Measurements from ENCODE around the gene CDC42BPG.

The CDC42BPG gene

DNA sequence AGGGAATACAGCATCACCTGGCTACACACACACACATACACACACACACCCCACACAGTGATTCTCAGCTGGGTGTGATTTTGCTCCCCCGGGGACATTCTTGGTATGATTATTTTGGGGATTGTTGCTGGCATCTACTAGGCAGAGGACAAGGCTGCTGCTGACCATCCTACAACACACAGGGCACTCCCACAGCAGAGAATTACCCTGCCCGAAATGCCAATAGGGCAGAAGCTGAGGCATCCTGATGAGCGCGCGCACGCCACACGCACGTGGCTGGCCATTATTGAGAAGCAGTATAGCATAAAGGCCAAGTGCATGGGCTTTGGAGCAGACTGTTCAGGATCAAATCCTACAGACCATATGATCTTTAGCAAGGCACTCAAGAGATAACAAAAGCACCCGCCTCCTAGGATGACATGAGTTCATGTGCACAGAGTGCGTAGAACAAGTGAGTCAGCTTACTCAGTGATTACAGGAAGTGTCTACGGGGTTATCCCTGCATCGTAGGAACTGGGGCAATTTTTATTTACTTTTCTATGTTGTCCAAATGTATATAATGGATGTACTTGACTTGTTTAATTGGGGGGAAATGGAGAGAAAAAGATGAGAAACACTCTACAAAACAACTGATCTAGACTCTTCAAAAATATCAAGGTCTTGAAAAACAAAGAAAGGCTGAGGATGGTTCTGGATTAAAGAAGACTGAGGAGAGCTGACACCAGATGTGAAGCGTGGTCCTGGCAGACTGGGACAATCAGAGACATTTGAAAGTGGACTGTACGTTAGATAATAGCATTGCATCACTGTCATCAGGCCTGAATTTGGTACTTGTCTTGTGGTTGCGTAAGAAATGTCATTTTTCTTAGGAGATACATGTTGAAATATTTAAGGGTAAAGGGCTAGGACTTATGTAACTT, 41.2 kb upstream of the CDC42BPG start:
- H3K4me3 Mint-ChIP-seq, result no peak overlapping the region
- CTCF ChIA-PET, result interaction anchor here (1.0 to 31.5 kb wide), 7 partner anchors 8 to 36 kb away, joined by 3 to 592 read pairs (median 6); partner anchors contain the start of gene CDC42BPG
- no peaks in the 10 kb centered on the region for H3K36me3 Mint-ChIP-seq
- peak; percentile 47 for DNase-seq
- peak overlapping the region; percentile 69 for H3K27ac Mint-ChIP-seq
- H3K9me3 Mint-ChIP-seq, result no peaks in the 10 kb centered on the region
- H3K4me1 Mint-ChIP-seq, result peaks cover 47% of the 10 kb centered on the region
- no peaks in the 10 kb centered on the region for H3K27me3 Mint-ChIP-seq

GRCh38 chr11:64884019-64884418, 39.6 kb upstream of the CDC42BPG start:
- Mint-ChIP-seq H3K27me3 (no peaks in the 10 kb centered on the region), H3K36me3 (no peaks in the 10 kb centered on the region), H3K4me1 (peaks cover 63% of the 10 kb centered on the region), H3K4me3 (no peak overlapping the region), H3K27ac (no peak overlapping the region), H3K9me3 (no peaks in the 10 kb centered on the region)
- no peak for DNase-seq
- CTCF ChIA-PET, result interaction anchor here (31.5 kb wide), 1 partner anchor 34 kb away, joined by 592 read pairs; the partner anchor contains the start of gene CDC42BPG

- CTCF ChIA-PET, result interaction anchor here (31.5 kb wide), 1 partner anchor 34 kb away, joined by 592 read pairs; the partner anchor contains the start of gene CDC42BPG
- Mint-ChIP-seq H3K4me3 (no peak overlapping the region), H3K4me1 (peaks cover 66% of the 10 kb centered on the region), H3K27ac (peak overlapping the region; percentile 21), H3K36me3 (no peaks in the 10 kb centered on the region), H3K9me3 (no peaks in the 10 kb centered on the region), H3K27me3 (no peaks in the 10 kb centered on the region)
- no peak for DNase-seq
Measured at GRCh38 chr11:64883575-64883974, 39.1 kb upstream of the CDC42BPG start.

- DNase-seq, result no peak
- no peak overlapping the region for H3K27ac Mint-ChIP-seq
- peaks cover 4% of the 10 kb centered on the region for H3K36me3 Mint-ChIP-seq
- no peak overlapping the region for H3K4me3 Mint-ChIP-seq
- CTCF ChIA-PET, result interaction anchor here (10.7 to 31.5 kb wide), 2 partner anchors 18 to 33 kb away, joined by 145 to 592 read pairs; partner anchors contain the start of gene CDC42BPG
- H3K9me3 Mint-ChIP-seq, result no peaks in the 10 kb centered on the region
- H3K4me1 Mint-ChIP-seq, result peaks cover 55% of the 10 kb centered on the region
- H3K27me3 Mint-ChIP-seq, result no peaks in the 10 kb centered on the region
Measured at GRCh38 chr11:64882243-64882642, 37.8 kb upstream of the CDC42BPG start.

- Mint-ChIP-seq H3K27me3 (no peaks in the 10 kb centered on the region), H3K36me3 (peaks cover 11% of the 10 kb centered on the region), H3K27ac (peak overlapping the region; percentile 98), H3K4me3 (peak overlapping the region; percentile 94), H3K4me1 (peaks cover 55% of the 10 kb centered on the region), H3K9me3 (no peaks in the 10 kb centered on the region)
- CTCF ChIA-PET, result interaction anchor here (10.7 to 31.5 kb wide), 2 partner anchors 17 to 32 kb away, joined by 145 to 592 read pairs; partner anchors contain the start of gene CDC42BPG
- no peak for DNase-seq
Measured at GRCh38 chr11:64881476-64881875, 37.0 kb upstream of the CDC42BPG start.

DNA sequence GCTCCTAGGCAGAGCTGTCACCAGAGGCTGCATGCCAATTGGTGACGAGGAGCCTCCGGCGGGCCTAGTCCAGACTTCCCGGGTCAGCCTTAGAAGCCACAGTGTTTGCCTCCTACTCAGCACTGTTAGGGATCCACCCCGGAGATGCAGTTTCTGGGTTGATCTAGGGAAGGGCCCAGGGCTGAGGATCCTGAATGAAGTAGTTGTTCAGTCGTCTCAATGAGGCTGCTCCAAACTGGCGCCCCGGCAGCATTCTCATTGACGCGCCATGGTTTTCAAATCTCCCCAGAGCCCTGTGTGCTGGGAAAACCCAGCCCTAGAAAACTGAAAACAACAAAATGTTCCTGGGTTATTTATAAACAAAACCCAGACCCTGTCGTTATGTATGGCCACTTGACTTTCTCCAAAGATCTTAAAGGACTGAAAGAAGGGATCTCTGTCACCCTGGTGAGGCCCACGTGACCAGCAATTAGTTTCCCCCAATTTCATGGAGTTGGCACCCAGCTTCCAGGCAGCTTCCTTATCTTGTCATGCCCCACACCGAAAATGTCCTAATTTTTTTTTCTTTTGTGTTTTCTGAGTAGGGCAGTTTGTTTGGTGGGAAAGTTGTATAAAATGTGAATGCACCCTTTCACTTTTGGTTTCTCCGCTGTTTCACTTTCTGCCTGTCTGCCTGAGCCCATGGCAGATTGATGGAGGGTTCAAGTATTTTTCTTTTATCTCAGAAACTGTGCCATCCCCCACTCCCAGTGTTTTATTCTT, 36.0 kb upstream of the CDC42BPG start:
- Mint-ChIP-seq H3K27ac (peak overlapping the region; percentile 98), H3K36me3 (peaks cover 22% of the 10 kb centered on the region), H3K9me3 (no peaks in the 10 kb centered on the region), H3K4me3 (peak overlapping the region; percentile 94), H3K4me1 (peaks cover 58% of the 10 kb centered on the region), H3K27me3 (no peaks in the 10 kb centered on the region)
- CTCF ChIA-PET, result interaction anchor here (10.7 to 31.5 kb wide), 2 partner anchors 16 to 31 kb away, joined by 145 to 592 read pairs; partner anchors contain the start of gene CDC42BPG
- DNase-seq, result peak; percentile 52

DNA sequence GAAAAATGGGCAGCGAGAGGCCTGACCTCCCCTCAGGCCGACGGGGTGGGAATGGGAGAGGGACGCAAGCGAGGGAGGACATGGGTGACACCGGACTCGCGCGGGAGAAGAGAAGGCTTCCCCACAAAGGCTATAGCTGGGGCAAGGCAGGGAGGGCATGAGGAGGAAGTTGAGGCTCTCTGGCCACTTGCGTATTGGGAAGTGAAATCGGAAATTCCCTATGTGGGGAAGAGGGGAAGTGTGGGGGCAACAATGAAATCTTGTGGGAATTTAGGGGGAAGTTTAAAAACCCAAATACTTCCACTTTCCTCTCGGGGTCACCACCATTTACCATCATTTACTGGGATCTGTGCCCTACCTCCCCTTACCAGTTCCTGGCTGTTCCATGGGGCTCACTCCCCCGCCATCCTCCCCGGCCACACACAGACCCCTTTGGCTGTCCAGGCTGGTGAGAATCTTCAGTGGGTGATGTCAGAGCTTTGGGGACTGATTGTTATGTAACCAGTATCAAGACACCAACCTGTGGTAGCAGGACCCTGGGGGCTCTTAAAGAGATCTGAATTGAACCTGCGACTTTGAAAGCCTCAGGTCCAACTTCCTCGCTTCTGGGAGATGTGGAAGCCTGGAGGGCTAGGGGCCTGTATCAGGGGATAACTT, 34.9 kb upstream of the CDC42BPG start:
- CTCF ChIA-PET, result interaction anchor here (1.9 to 31.5 kb wide), 3 partner anchors 15 to 30 kb away, joined by 5 to 592 read pairs (median 145); partner anchors contain the start of gene CDC42BPG
- DNase-seq, result no peak
- H3K27ac Mint-ChIP-seq, result peak overlapping the region; percentile 98
- peaks cover 31% of the 10 kb centered on the region for H3K36me3 Mint-ChIP-seq
- no peaks in the 10 kb centered on the region for H3K27me3 Mint-ChIP-seq
- H3K9me3 Mint-ChIP-seq, result no peaks in the 10 kb centered on the region
- H3K4me1 Mint-ChIP-seq, result peaks cover 62% of the 10 kb centered on the region
- peak overlapping the region; percentile 94 for H3K4me3 Mint-ChIP-seq

- H3K9me3 Mint-ChIP-seq, result no peaks in the 10 kb centered on the region
- H3K27ac Mint-ChIP-seq, result peak within 1 kb of the TSS; percentile 98
- DNase-seq, result peak; percentile 100
- H3K36me3 Mint-ChIP-seq, result peaks cover 34% of the 10 kb centered on the region
- no peaks in the 10 kb centered on the region for H3K27me3 Mint-ChIP-seq
- peak within 1 kb of the TSS; percentile 99 for H3K4me3 Mint-ChIP-seq
- peaks cover 61% of the 10 kb centered on the region for H3K4me1 Mint-ChIP-seq
- CTCF ChIA-PET, result interaction anchor here (1.9 to 31.5 kb wide), 3 partner anchors 14 to 29 kb away, joined by 5 to 592 read pairs (median 145); partner anchors contain the start of gene CDC42BPG
Measured at GRCh38 chr11:64878494-64879243, 34.2 kb upstream of the CDC42BPG start, which contains the start of gene EHD1. Gene EHD1 (minus strand): TSS chr11:64878621. CDS start chr11:64878464, 157 bp downstream.

- Mint-ChIP-seq H3K27ac (peak overlapping the region; percentile 84), H3K36me3 (peaks cover 38% of the 10 kb centered on the region), H3K27me3 (no peaks in the 10 kb centered on the region), H3K9me3 (no peaks in the 10 kb centered on the region), H3K4me1 (peaks cover 63% of the 10 kb centered on the region), H3K4me3 (peak overlapping the region; percentile 99)
- no peak for DNase-seq
- CTCF ChIA-PET, result interaction anchor here (1.9 to 31.5 kb wide), 3 partner anchors 14 to 29 kb away, joined by 5 to 592 read pairs (median 145); partner anchors contain the start of gene CDC42BPG
Measured at GRCh38 chr11:64878223-64878493, 33.7 kb upstream of the CDC42BPG start.

GRCh38 chr11:64877390-64878222, 33.2 kb upstream of the CDC42BPG start:
- H3K4me1 Mint-ChIP-seq, result peaks cover 65% of the 10 kb centered on the region
- peak overlapping the region; percentile 84 for H3K27ac Mint-ChIP-seq
- DNase-seq, result peak; percentile 65
- CTCF ChIA-PET, result interaction anchor here (1.1 to 31.5 kb wide), 4 partner anchors 10 to 28 kb away, joined by 5 to 592 read pairs (median 75); partner anchors contain the start of gene CDC42BPG
- H3K36me3 Mint-ChIP-seq, result peaks cover 44% of the 10 kb centered on the region
- H3K9me3 Mint-ChIP-seq, result no peaks in the 10 kb centered on the region
- peak overlapping the region; percentile 99 for H3K4me3 Mint-ChIP-seq
- H3K27me3 Mint-ChIP-seq, result no peaks in the 10 kb centered on the region

DNA sequence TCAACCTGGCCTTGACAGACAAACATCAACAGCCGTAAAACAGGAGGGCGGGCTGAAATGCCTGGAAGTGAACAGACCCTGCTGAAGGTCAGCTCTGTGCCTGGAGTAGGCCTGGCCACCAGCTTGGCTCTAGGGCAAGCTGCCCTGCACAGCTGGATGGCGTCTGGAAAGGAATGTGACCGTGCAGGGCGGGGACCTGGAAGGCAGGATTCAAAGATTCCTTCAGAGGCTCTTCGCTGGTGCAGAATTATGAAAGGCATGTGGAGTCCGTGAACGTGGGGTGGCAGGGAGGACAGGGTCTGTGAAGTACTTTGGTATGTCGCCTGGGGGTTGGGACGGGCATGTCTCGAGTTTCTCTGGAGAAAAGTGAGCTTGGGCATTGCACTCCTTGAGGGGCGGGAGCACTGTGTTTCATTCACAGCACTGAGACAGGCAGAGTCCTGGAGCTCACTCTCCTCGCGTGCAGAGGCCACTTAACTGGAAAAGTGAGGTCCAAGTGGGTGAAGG, 32.4 kb upstream of the CDC42BPG start:
- peaks cover 72% of the 10 kb centered on the region for H3K4me1 Mint-ChIP-seq
- peaks cover 47% of the 10 kb centered on the region for H3K36me3 Mint-ChIP-seq
- H3K9me3 Mint-ChIP-seq, result no peaks in the 10 kb centered on the region
- no peak for DNase-seq
- H3K27me3 Mint-ChIP-seq, result no peaks in the 10 kb centered on the region
- CTCF ChIA-PET, result interaction anchor here (1.1 to 31.5 kb wide), 3 partner anchors 11 to 27 kb away, joined by 5 to 592 read pairs (median 145); partner anchors contain the start of gene CDC42BPG
- peak overlapping the region; percentile 84 for H3K27ac Mint-ChIP-seq
- peak overlapping the region; percentile 99 for H3K4me3 Mint-ChIP-seq

- Mint-ChIP-seq H3K36me3 (peaks cover 52% of the 10 kb centered on the region), H3K27ac (peak overlapping the region; percentile 84), H3K27me3 (no peaks in the 10 kb centered on the region), H3K4me3 (peak overlapping the region; percentile 99), H3K9me3 (no peaks in the 10 kb centered on the region), H3K4me1 (peaks cover 75% of the 10 kb centered on the region)
- no peak for DNase-seq
- CTCF ChIA-PET, result interaction anchor here (10.7 to 31.5 kb wide), 2 partner anchors 12 to 27 kb away, joined by 145 to 592 read pairs; partner anchors contain the start of gene CDC42BPG
Measured at GRCh38 chr11:64876229-64876750, 31.8 kb upstream of the CDC42BPG start.
